ENCODE measurements around the gene ADORA3. TPM values are rescaled to one million over a fixed set of nuclear protein-coding genes. Genes with fewer than 3 reads are reported as not detected.

Gene ADORA3
- total RNA-seq, 4 donors from 2014 or later, result 0.27 to 6.9 (median 3.1) TPM

DNA sequence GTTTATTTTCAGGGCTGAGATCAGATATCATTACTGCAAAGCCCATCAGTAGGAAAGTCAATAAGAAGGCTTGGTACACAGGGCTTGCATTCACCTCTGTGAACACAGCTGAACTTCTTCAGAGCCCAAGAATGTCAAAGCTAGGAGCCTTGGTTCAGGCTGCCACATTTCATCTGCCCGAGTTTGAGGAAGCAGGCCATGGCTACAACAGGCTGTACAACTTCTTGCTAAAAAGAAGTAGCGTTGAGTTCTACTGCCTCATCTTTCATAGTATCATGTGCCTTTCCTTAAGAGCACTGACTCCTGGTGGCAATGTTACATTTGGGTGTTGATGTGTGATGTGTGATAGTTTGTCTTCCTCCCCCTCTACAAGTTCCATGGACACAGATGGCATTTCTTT, 19.6 kb downstream of the ADORA3 start:
- DNase-seq, result no peak
- Histone ChIP-seq H3K4me1 (no peaks in the 10 kb centered on the region), H3K9me3 (no peaks in the 10 kb centered on the region), H3K27me3 (no peaks in the 10 kb centered on the region), H3K36me3 (no peaks in the 10 kb centered on the region), H3K27ac (no peak overlapping the region), H3K4me3 (no peak overlapping the region)
- no peak for TF ChIP-seq POLR2A (IDR thresholded peaks at IDR 0.05)
- TF ChIP-seq, protein P1, sequence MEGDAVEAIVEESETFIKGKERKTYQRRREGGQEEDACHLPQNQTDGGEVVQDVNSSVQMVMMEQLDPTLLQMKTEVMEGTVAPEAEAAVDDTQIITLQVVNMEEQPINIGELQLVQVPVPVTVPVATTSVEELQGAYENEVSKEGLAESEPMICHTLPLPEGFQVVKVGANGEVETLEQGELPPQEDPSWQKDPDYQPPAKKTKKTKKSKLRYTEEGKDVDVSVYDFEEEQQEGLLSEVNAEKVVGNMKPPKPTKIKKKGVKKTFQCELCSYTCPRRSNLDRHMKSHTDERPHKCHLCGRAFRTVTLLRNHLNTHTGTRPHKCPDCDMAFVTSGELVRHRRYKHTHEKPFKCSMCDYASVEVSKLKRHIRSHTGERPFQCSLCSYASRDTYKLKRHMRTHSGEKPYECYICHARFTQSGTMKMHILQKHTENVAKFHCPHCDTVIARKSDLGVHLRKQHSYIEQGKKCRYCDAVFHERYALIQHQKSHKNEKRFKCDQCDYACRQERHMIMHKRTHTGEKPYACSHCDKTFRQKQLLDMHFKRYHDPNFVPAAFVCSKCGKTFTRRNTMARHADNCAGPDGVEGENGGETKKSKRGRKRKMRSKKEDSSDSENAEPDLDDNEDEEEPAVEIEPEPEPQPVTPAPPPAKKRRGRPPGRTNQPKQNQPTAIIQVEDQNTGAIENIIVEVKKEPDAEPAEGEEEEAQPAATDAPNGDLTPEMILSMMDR (IDR thresholded peaks at IDR 0.05), result no peak
- intact Hi-C loops (cut with DNase I), result no loop called here
- WGBS, 2 donors, result 77 to 89% methylated on average over 2 of the region's 2 CpGs

DNA sequence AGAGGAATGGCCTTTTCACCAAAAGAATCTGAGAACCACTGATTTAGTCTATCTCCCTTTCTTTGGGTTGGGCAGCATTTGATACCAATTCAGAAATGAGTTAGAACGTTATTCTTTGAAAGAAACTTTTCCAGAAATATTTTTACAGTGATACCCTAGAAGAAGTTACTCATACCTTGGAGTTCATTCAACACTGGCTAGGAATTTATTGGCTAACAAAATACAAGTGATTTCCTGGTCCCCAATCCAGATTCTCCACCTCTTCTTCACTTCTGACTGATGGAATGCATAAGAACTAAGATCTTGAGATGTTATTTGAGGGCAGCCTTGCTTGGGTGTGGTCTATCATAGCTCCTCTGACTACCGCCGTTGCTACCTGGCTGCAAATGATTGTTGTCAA, 20.3 kb downstream of the ADORA3 start:
- Histone ChIP-seq H3K27me3 (no peaks in the 10 kb centered on the region), H3K4me3 (no peak overlapping the region), H3K36me3 (no peaks in the 10 kb centered on the region), H3K27ac (no peak overlapping the region), H3K9me3 (no peaks in the 10 kb centered on the region), H3K4me1 (no peaks in the 10 kb centered on the region)
- TF ChIP-seq, protein P1 (IDR thresholded peaks at IDR 0.05), result no peak
- no peak for TF ChIP-seq POLR2A (IDR thresholded peaks at IDR 0.05)
- WGBS, 2 donors, result 41 to 76% methylated on average over 3 of the region's 3 CpGs
- intact Hi-C loops (cut with DNase I), result no loop called here
- DNase-seq, result no peak

DNA sequence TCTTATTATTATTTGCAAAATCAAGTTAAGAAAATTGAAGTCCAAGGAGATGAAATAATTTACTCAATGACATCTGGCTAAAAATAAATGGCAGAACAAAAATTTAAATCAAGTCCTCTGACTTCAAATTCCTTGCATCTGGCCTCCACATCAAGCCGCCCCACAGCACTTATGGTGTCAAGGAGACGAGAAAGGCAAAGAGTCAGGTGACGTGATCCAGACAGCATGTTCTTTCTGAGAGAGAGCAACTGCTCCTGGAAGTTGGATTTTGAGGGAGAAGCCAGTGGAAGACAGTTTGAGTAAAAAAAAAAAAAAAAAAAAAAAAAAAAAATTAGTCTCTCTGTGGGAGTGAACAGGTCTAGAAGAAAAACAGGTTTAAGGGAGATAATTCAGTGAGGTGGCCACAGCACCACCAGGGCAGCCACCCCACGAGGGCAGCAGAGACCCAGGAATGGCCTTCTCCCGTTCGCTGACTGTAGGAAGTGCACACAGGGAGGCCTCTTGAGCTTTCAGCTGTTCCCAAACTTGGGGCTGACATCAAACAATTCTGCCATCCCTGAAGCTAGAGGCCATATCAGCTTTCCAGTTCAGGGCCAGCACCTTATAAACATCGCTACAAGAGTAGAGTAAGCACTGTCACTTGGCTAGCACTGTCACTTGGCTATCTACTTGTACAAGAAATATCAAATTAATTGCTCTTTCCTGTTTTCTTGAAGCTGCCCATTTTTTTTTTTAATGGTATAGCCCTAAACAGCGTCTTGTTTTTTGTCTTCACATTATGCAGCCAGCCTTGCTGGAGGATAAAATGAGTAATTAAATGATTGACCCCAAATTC, 21.8 kb downstream of the ADORA3 start:
- WGBS, 2 donors, result 47 to 51% methylated on average over 8 of the region's 8 CpGs
- intact Hi-C loops (cut with DNase I), result no loop called here
- peaks cover 0 to 12% (median 2%) of the 10 kb centered on the region in 3 donors for H3K4me1 ChIP-seq
- H3K27ac ChIP-seq, result peak overlapping the region in 1 of 4 donors; percentile 19
- no peaks in the 10 kb centered on the region for H3K27me3 ChIP-seq
- TF ChIP-seq, protein P1 (IDR thresholded peaks at IDR 0.05), result peak in 5 of 6 experiments; percentile 37 to 67 (median 57)
- no peak for TF ChIP-seq POLR2A (IDR thresholded peaks at IDR 0.05)
- DNase-seq, result peak; percentile 13
- H3K36me3 ChIP-seq, result no peaks in the 10 kb centered on the region
- no peak overlapping the region for H3K4me3 ChIP-seq
- no peaks in the 10 kb centered on the region for H3K9me3 ChIP-seq

DNA sequence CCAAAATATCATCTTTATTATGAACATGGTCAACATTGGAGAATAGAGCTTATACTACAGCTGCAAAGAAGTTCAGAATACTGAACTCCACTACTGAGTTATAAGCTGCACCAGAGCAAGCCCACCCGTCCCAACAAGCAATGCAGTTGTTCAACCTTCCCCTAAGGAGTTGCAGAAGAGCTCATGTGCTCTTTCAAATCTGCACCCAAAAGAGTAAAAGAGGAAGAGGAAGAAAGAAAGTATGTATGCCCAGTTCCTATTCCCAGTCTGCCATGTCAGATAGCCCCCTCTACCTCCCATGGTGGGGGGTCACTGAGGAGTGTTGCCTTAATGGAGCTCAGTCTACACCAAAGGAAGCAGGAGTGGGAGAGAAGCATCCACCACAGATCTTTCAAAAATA, 22.8 kb downstream of the ADORA3 start:
- WGBS, 2 donors, result 71 to 83% methylated on average over 1 of the region's 1 CpG
- Histone ChIP-seq H3K36me3 (no peaks in the 10 kb centered on the region), H3K4me1 (peaks cover 0 to 18% (median 2%) of the 10 kb centered on the region in 3 donors), H3K27ac (no peak overlapping the region), H3K27me3 (no peaks in the 10 kb centered on the region), H3K4me3 (no peak overlapping the region), H3K9me3 (no peaks in the 10 kb centered on the region)
- no peak for TF ChIP-seq POLR2A (IDR thresholded peaks at IDR 0.05)
- TF ChIP-seq, protein P1 (IDR thresholded peaks at IDR 0.05), result no peak
- intact Hi-C loops (cut with DNase I), result no loop called here
- DNase-seq, result no peak

DNA sequence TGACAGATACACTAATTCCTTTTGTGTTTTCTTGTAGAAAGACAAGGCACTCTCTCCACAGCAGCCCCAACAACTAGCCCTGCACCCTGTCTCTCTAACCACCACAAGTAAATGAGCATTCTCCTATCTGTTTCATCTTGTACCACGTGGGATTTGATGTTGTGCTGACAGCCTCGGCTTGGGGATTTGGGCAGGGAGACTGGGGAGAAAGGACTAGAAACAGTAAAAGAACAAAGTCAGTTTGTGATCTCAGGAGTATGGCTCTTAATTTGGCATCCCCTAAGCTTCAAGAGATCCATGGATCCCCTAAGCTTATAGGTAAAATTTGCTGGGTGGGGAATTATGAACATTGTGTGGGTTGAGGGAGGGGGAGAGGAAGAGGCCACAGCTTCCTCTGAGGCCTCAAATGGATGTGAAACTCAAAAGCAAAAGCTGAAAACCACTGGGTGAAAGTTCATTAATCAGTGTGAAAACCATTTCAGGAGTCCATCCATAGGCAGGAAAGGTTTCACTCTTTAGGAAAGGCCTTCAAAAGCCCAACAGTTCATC, 26.6 kb downstream of the ADORA3 start:
- no peaks in the 10 kb centered on the region for H3K27me3 ChIP-seq
- TF ChIP-seq, protein P1 (IDR thresholded peaks at IDR 0.05), result no peak
- TF ChIP-seq POLR2A (IDR thresholded peaks at IDR 0.05), result peak in 2 of 4 donors; percentile 19 to 39
- WGBS, 2 donors, result 60 to 66% methylated on average over 2 of the region's 2 CpGs
- DNase-seq, result no peak
- no peak overlapping the region for H3K4me3 ChIP-seq
- no peaks in the 10 kb centered on the region for H3K9me3 ChIP-seq
- H3K36me3 ChIP-seq, result peaks cover 0 to 10% (median 0%) of the 10 kb centered on the region in 3 donors
- intact Hi-C loops (cut with DNase I), result no loop called here
- peak overlapping the region in 3 of 4 donors; percentile 14 to 66 (median 37) for H3K27ac ChIP-seq
- peaks cover 0 to 32% (median 5%) of the 10 kb centered on the region in 3 donors for H3K4me1 ChIP-seq
